MM.1S (cell line): ENCODE measurements around the gene POU5F1.

Experiments
- EZH2phosphoT487 ChIP-seq: fragments of 300-600 bp; sonication (generic); IDR thresholded peaks from 2 replicates; pipeline ENCODE4 v1.6.1; 2018; ENCODE audit warnings: antibody characterized with exemption, low read length
- TF ChIP-seq, protein P1 (sequence below): fragments of 300-600 bp; sonication (generic); IDR thresholded peaks from 2 replicates; pipeline ENCODE4 v1.5.1; 2016; ENCODE audit warnings: antibody characterized with exemption, low read length, mixed read lengths

DNA sequence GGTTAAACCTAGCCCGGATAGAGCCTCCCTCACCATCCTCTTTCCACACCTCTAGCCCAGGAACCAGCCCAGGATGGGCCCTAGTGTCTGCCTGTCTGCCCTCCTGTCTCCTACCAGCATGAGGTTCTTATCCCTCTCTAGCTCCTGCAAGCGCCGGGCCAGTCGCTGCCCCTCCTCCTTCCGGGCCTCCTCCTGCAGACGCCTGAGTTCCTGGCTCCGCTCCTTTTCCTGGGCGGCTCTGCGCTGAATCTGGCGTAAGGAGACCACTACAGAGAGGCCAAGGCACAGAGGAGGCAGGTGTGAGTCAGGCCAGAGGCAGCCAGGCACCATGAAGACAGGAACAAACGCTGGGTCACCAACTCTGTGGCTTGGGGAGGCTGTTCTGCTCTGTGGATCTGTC is 27.3 kb downstream of the POU5F1 start:
- TF ChIP-seq, protein P1, sequence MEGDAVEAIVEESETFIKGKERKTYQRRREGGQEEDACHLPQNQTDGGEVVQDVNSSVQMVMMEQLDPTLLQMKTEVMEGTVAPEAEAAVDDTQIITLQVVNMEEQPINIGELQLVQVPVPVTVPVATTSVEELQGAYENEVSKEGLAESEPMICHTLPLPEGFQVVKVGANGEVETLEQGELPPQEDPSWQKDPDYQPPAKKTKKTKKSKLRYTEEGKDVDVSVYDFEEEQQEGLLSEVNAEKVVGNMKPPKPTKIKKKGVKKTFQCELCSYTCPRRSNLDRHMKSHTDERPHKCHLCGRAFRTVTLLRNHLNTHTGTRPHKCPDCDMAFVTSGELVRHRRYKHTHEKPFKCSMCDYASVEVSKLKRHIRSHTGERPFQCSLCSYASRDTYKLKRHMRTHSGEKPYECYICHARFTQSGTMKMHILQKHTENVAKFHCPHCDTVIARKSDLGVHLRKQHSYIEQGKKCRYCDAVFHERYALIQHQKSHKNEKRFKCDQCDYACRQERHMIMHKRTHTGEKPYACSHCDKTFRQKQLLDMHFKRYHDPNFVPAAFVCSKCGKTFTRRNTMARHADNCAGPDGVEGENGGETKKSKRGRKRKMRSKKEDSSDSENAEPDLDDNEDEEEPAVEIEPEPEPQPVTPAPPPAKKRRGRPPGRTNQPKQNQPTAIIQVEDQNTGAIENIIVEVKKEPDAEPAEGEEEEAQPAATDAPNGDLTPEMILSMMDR = no peak
- TF ChIP-seq EZH2phosphoT487 = no peak
